HepG2 (cell line): ENCODE results near the gene TNFRSF9. TPM values are rescaled to one million over a fixed set of nuclear protein-coding genes. Genes with fewer than 3 reads are reported as not detected.

Source experiments
- ATAC-seq: fragments of 200-7000 bp; cut with Tn5 transposase; 3 replicates; pipeline ENCODE4 v1.9.1; 2020; ENCODE audit warnings: mild to moderate bottlenecking, moderate library complexity
- BruUV-seq: library from RNA; stranded (reverse); fragments of 400-500 nt; replicated peaks from 2 replicates; lab custom pipeline; 2021; lab: Mats Ljungman, UMichigan
- CTCF ChIA-PET: fragments of 300-600 bp; formaldehyde crosslinking; extraction: SDS; loops from one replicate; lab custom pipeline; 2021; ENCODE audit warnings: low total read pairs, inconsistent platforms, low intra/inter-chr PET ratio; lab: Yijun Ruan, JAX
- POLR2A ChIA-PET: fragments of 350-600 bp; sonication (Branson Sonifier 250); formaldehyde crosslinking; loops from one replicate; lab custom pipeline; 2020; ENCODE audit warnings: antibody characterized with exemption, inconsistent platforms; lab: Yijun Ruan, JAX
- DNase-seq: peaks from one replicate; pipeline ENCODE4 v3.0.0-alpha.2; 2015; ENCODE audit warnings: low spot score
- FAIRE-seq: peaks from 3 replicates; lab custom pipeline; 2011; peaks lifted over from hg19 to GRCh38; lab: Jason Lieb, UNC
- H2AFZ ChIP-seq: one replicate; pipeline ENCODE4 v1.6.1; 2011; ENCODE audit warnings: low read length, inconsistent platforms
- H3K27ac ChIP-seq: fragments of 300-600 bp; 3 replicates; pipeline ENCODE4 v1.8.0; 2011; ENCODE audit warnings: mixed run types, mild to moderate bottlenecking, mixed read lengths, low read length, inconsistent platforms; ENCODE audit not compliant: insufficient read depth; ENCODE audit errors: extremely low read length
- H3K27me3 ChIP-seq, 2 experiments: fragments of 200-600 bp in 1 of 2; 2 replicates in 1 of 2; 3 replicates in 1 of 2; pipeline versions ENCODE4 v1.6.0 to v1.8.0; 2011; ENCODE audit warnings: low read length in 2 of 2, mild to moderate bottlenecking in 2 of 2, moderate library complexity in 2 of 2, inconsistent platforms in 1 of 2; ENCODE audit not compliant: insufficient read depth in 2 of 2, control insufficient read depth in 1 of 2
- H3K36me3 ChIP-seq, 2 experiments: fragments of 200-600 bp in 1 of 2; replicated peaks in 1 of 2; 2 replicates in 1 of 2; 3 replicates in 1 of 2; pipeline versions ENCODE4 v1.5.1 to v1.8.0; 2011; ENCODE audit warnings: low read length in 2 of 2, inconsistent platforms in 1 of 2; ENCODE audit not compliant: insufficient read depth in 2 of 2, control insufficient read depth in 1 of 2
- H3K4me1 ChIP-seq: 2 replicates; pipeline ENCODE4 v1.5.1; 2012; ENCODE audit warnings: low read length, inconsistent platforms; ENCODE audit not compliant: insufficient read depth
- H3K4me2 ChIP-seq: 2 replicates; pipeline ENCODE4 v1.6.0; 2011; ENCODE audit warnings: low read depth, low read length, inconsistent platforms
- H3K4me3 ChIP-seq, 3 experiments: fragments of 200-600 bp in 1 of 3; sonication (generic), shearing (Covaris generic) in 1 of 3; replicated peaks in 1 of 3; 2 replicates each; pipeline ENCODE4 v1.5.1; 2011 to 2016; ENCODE audit warnings: low read length in 3 of 3, inconsistent platforms in 2 of 3, low read depth in 2 of 3, mild to moderate bottlenecking in 2 of 3, control low read depth in 1 of 3, mixed read lengths in 1 of 3; ENCODE audit not compliant: insufficient read depth in 1 of 3
- H3K79me2 ChIP-seq: one replicate; pipeline ENCODE4 v1.6.1; 2011; ENCODE audit warnings: low read length, inconsistent platforms; ENCODE audit not compliant: insufficient read depth
- H3K9ac ChIP-seq: 2 replicates; pipeline ENCODE4 v1.6.0; 2011; ENCODE audit warnings: mild to moderate bottlenecking, low read depth, low read length, inconsistent platforms; ENCODE audit not compliant: insufficient read depth
- H3K9me3 ChIP-seq: 2 replicates; pipeline ENCODE4 v1.5.1; 2012; ENCODE audit warnings: mild to moderate bottlenecking, low read length
- H4K20me1 ChIP-seq: 2 replicates; pipeline ENCODE4 v1.6.0; 2011; ENCODE audit warnings: inconsistent platforms, mild to moderate bottlenecking, low read length, moderate library complexity; ENCODE audit not compliant: insufficient read depth
- ADNP ChIP-seq: sonication (generic); formaldehyde crosslinking; IDR thresholded peaks from 2 replicates; pipeline ENCODE4 v1.4.0; 2020; ENCODE audit warnings: missing genetic modification reagents
- CEBPG ChIP-seq: IDR thresholded peaks from 2 replicates; pipeline ENCODE4 v1.6.1; 2016
- FOXK1 ChIP-seq: sonication (generic); formaldehyde crosslinking; IDR thresholded peaks from 2 replicates; pipeline ENCODE4 v1.4.0; 2020; ENCODE audit warnings: low read depth, missing genetic modification reagents, borderline replicate concordance
- HOXA7 ChIP-seq: sonication (generic); formaldehyde crosslinking; IDR thresholded peaks from 2 replicates; pipeline ENCODE4 v1.8.1; 2022; ENCODE audit warnings: mild to moderate bottlenecking, missing genetic modification reagents, moderate library complexity
- IRX3 ChIP-seq: sonication (generic); formaldehyde crosslinking; IDR thresholded peaks from 2 replicates; pipeline ENCODE4 v1.8.1; 2023; ENCODE audit warnings: mild to moderate bottlenecking, low read depth, missing genetic modification reagents, borderline replicate concordance
- KLF16 ChIP-seq, 2 experiments: sonication (generic) in 1 of 2; formaldehyde crosslinking in 1 of 2; IDR thresholded peaks; 2 replicates each; pipeline versions ENCODE4 v1.6.1 to v1.8.0; 2016 to 2023; ENCODE audit warnings: missing genetic modification reagents in 2 of 2, missing compliant biosample characterization in 1 of 2
- MED8 ChIP-seq: sonication (generic); formaldehyde crosslinking; IDR thresholded peaks from 2 replicates; pipeline ENCODE4 v1.8.1; 2023; ENCODE audit warnings: mild to moderate bottlenecking, missing genetic modification reagents; ENCODE audit not compliant: insufficient replicate concordance
- NCOA2 ChIP-seq: sonication (generic); formaldehyde crosslinking; IDR thresholded peaks from 2 replicates; pipeline ENCODE4 v1.8.0; 2022; ENCODE audit warnings: inconsistent platforms
- NCOA5 ChIP-seq: sonication (generic); formaldehyde crosslinking; IDR thresholded peaks from 2 replicates; pipeline ENCODE4 v1.4.0; 2020; ENCODE audit warnings: missing genetic modification reagents
- REXO4 ChIP-seq: sonication (generic); formaldehyde crosslinking; IDR thresholded peaks from 2 replicates; pipeline ENCODE4 v1.8.0; 2022; ENCODE audit warnings: missing genetic modification reagents, mild to moderate bottlenecking, borderline replicate concordance
- ZKSCAN1 ChIP-seq: fragments of 150-350 bp; IDR thresholded peaks from 2 replicates; pipeline ENCODE4 v1.6.1; 2014; ENCODE audit warnings: low read length
- ZMYM2 ChIP-seq: sonication (generic); formaldehyde crosslinking; IDR thresholded peaks from 2 replicates; pipeline ENCODE4 v1.8.0; 2022; ENCODE audit warnings: mild to moderate bottlenecking, missing genetic modification reagents
- ZNF264 ChIP-seq: sonication (generic); formaldehyde crosslinking; IDR thresholded peaks from 2 replicates; pipeline ENCODE4 v1.4.0; 2020; ENCODE audit warnings: missing genetic modification reagents
- ZNF350 ChIP-seq: sonication (generic); formaldehyde crosslinking; IDR thresholded peaks from 2 replicates; pipeline ENCODE4 v1.4.0; 2020; ENCODE audit warnings: mild to moderate bottlenecking, low read depth, missing genetic modification reagents, borderline replicate concordance
- ZNF446 ChIP-seq: sonication (generic); formaldehyde crosslinking; IDR thresholded peaks from 2 replicates; pipeline ENCODE4 v1.5.0; 2020; ENCODE audit warnings: mild to moderate bottlenecking, missing genetic modification reagents
- ZNF558 ChIP-seq: sonication (generic); formaldehyde crosslinking; IDR thresholded peaks from 2 replicates; pipeline ENCODE4 v1.9.0; 2022; ENCODE audit warnings: mild to moderate bottlenecking, missing genetic modification reagents, borderline replicate concordance
- ZNF589 ChIP-seq: sonication (generic); formaldehyde crosslinking; conservative IDR thresholded peaks from 2 replicates; pipeline ENCODE4 v1.8.0; 2022; ENCODE audit warnings: mild to moderate bottlenecking, moderate library complexity, missing genetic modification reagents
- WGBS: methylation state at CpG from one replicate; pipeline ENCODE4 v1.1.6; 2017; ENCODE audit warnings: low lambda C conversion rate; 5-methylcytosine and 5-hydroxymethylcytosine counted together
- in situ Hi-C: cut with HindIII; loops from 2 replicates; pipeline ENCODE4 v1.10.0; 2017; ENCODE audit warnings: low pct_unique_long_range_greater_than_20kb; ENCODE audit not compliant: extremely low pct_ligation_motif_present
- intact Hi-C: fragments of 100-400 bp; cut with micrococcal nuclease; formaldehyde crosslinking; loops from one replicate; pipeline ENCODE4 v1.10.0; 2022; ENCODE audit not compliant: unreplicated experiment
- polyA plus RNA-seq, 8 experiments: library from polyadenylated mRNA; depleted of rRNA in 3 of 8; stranded (reverse) in 7 of 8; unstranded in 1 of 8; fragments of >200 nt; fragmentation: Illumina TruSeq in 4 of 8; extraction: Trizol in 4 of 8; gene quantifications; 2 replicates each; pipeline versions ENCODE4 v1.2.1 to v1.2.3, GENCODE V29; 2011 to 2016; ENCODE audit warnings: low read depth in 4 of 8, missing spikeins in 1 of 8, mixed read lengths in 1 of 8; ENCODE audit not compliant: insufficient read depth in 1 of 8
- total RNA-seq, 5 experiments: library from RNA; depleted of rRNA; stranded (reverse); fragments of >200 nt; fragmentation: Illumina TruSeq; extraction: Trizol; gene quantifications; 2 replicates each; pipeline ENCODE4 v1.2.3, GENCODE V29; 2016; ENCODE audit warnings: low read depth in 1 of 5
- TF ChIP-seq, protein P1 (sequence below): sonication (generic); formaldehyde crosslinking; IDR thresholded peaks from 2 replicates; pipeline ENCODE4 v1.8.0; 2022; ENCODE audit warnings: missing genetic modification reagents, low read depth, mild to moderate bottlenecking, borderline replicate concordance
- TF ChIP-seq, protein P2 (sequence below): IDR thresholded peaks from 2 replicates; pipeline ENCODE4 v1.6.1; 2018; ENCODE audit warnings: missing genetic modification reagents, mild to moderate bottlenecking, missing compliant biosample characterization
- TF ChIP-seq, protein P3 (sequence below): sonication (generic); formaldehyde crosslinking; IDR thresholded peaks from 2 replicates; pipeline ENCODE4 v1.4.0; 2020; ENCODE audit warnings: mild to moderate bottlenecking, missing genetic modification reagents

TNFRSF9 gene
- total and polyA plus RNA-seq, 2 of the 13 experiments (the other 11 are each of a cell fraction or from before 2014, with no cell fraction given), result 0.07 TPM; not detected in 1

DNA sequence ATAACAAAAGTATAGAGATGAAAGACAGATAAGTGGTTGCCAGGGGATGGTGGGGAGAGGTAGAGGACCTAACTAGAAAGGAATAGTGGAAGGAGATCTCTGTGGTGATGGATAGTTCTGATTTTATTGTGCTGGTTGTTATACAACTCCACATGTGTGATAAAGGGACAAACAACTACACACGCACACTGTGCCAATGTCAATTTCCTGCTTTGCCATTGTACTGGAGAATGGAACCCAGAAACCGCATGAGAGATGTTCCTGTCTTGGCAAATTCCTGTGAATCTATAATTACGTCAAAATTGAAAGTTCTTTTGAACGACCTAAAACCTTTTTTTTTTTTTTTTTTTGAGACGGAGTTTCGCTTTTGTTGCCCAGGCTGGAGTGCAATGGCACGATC is 11.0 kb downstream of the TNFRSF9 start:
- in situ Hi-C loops, result no loop called here
- no TSS peak for BruUV-seq
- Histone ChIP-seq H2AFZ (no peak overlapping the region), H3K27me3 (peaks cover 1 to 11% of the 10 kb centered on the region in 2 experiments; a peak in 2 of 5 replicates), H3K79me2 (no peaks in the 10 kb centered on the region), H4K20me1 (no peaks in the 10 kb centered on the region), H3K36me3 (no peaks in the 10 kb centered on the region), H3K4me1 (no peaks in the 10 kb centered on the region), H3K9me3 (no peaks in the 10 kb centered on the region), H3K27ac (no peak overlapping the region), H3K4me2 (no peak overlapping the region), H3K9ac (no peak overlapping the region), H3K4me3 (no peak overlapping the region)
- ATAC-seq (no peak), DNase-seq (no peak), FAIRE-seq (no peak)
- CTCF ChIA-PET, result no interaction called here
- WGBS, result 26% methylated on average over 7 of the region's 7 CpGs
- no peak for TF ChIP-seq KLF16 (CRISPR knock-in tag; IDR thresholded peaks at IDR 0.05)
- no peak for TF ChIP-seq ZMYM2 (CRISPR knock-in tag)
- TF ChIP-seq IRX3 (CRISPR knock-in tag), result no peak
- no peak for TF ChIP-seq ZNF589 (CRISPR knock-in tag)
- no peak for TF ChIP-seq NCOA5 (CRISPR knock-in tag)
- TF ChIP-seq, protein P1, sequence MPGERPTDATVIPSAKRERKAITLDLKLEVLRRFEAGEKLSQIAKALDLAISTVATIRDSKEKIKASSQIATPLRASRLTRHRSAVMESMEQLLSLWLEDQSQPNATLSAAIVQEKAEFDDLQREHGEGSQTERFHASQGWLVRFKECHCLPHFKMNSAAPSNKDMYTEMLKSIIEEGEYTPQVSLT, result no peak
- no peak for TF ChIP-seq FOXK1 (CRISPR knock-in tag)
- TF ChIP-seq, protein P2, sequence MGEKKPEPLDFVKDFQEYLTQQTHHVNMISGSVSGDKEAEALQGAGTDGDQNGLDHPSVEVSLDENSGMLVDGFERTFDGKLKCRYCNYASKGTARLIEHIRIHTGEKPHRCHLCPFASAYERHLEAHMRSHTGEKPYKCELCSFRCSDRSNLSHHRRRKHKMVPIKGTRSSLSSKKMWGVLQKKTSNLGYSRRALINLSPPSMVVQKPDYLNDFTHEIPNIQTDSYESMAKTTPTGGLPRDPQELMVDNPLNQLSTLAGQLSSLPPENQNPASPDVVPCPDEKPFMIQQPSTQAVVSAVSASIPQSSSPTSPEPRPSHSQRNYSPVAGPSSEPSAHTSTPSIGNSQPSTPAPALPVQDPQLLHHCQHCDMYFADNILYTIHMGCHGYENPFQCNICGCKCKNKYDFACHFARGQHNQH, result no peak
- no peak for TF ChIP-seq REXO4 (CRISPR knock-in tag)
- no peak for TF ChIP-seq ZNF264
- no peak for TF ChIP-seq CEBPG (CRISPR knock-in tag)
- no peak for TF ChIP-seq ZNF350 (CRISPR knock-in tag)
- TF ChIP-seq NCOA2, result no peak
- no peak for TF ChIP-seq ZNF558 (CRISPR knock-in tag)
- no peak for TF ChIP-seq HOXA7 (CRISPR knock-in tag)
- TF ChIP-seq ZKSCAN1, result no peak
- no peak for TF ChIP-seq MED8 (CRISPR knock-in tag)
- TF ChIP-seq, protein P3, sequence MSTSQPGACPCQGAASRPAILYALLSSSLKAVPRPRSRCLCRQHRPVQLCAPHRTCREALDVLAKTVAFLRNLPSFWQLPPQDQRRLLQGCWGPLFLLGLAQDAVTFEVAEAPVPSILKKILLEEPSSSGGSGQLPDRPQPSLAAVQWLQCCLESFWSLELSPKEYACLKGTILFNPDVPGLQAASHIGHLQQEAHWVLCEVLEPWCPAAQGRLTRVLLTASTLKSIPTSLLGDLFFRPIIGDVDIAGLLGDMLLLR, result no peak
- no peak for TF ChIP-seq ADNP (CRISPR knock-in tag)
- no peak for TF ChIP-seq ZNF446
- intact Hi-C loops, result no loop called here
- POLR2A ChIA-PET, result no interaction called here
